HG03280 (cell line): ENCODE results near the gene PRMT7.

ENCODE experiments used
- ATAC-seq: cut with Tn5 transposase; IDR thresholded peaks from one replicate; pipeline ENCODE4 v1.9.1; 2021; ENCODE audit warnings: mild to moderate bottlenecking, moderate library complexity; ENCODE audit not compliant: unreplicated experiment

The PRMT7 gene

GRCh38 chr16:68388124-68388523, 77.3 kb downstream of the PRMT7 start:
- ATAC-seq = no peak

- no peak for ATAC-seq
These were observed 78.2 kb downstream of the PRMT7 start for GRCh38 chr16:68389006-68389405.

- ATAC-seq = no peak
These were observed 79.0 kb downstream of the PRMT7 start for GRCh38 chr16:68389750-68390371.

- no peak for ATAC-seq
These were observed 82.5 kb downstream of the PRMT7 start for GRCh38 chr16:68393333-68393732.

- ATAC-seq = no peak
These were observed 84.5 kb downstream of the PRMT7 start for GRCh38 chr16:68395167-68395786.

GRCh38 chr16:68395815-68396214, 85.0 kb downstream of the PRMT7 start:
- ATAC-seq = no peak

GRCh38 chr16:68396481-68396880, 85.7 kb downstream of the PRMT7 start:
- no peak for ATAC-seq

GRCh38 chr16:68397710-68398201, 86.9 kb downstream of the PRMT7 start:
- ATAC-seq = no peak

- no peak for ATAC-seq
These were observed 88.6 kb downstream of the PRMT7 start for GRCh38 chr16:68399456-68399855.

- no peak for ATAC-seq
These were observed 89.5 kb downstream of the PRMT7 start for GRCh38 chr16:68400083-68400923.

- ATAC-seq = no peak
These were observed 90.2 kb downstream of the PRMT7 start for GRCh38 chr16:68400924-68401460.

- no peak for ATAC-seq
These were observed 91.3 kb downstream of the PRMT7 start for GRCh38 chr16:68401871-68402747.

GRCh38 chr16:68402748-68403040, 91.9 kb downstream of the PRMT7 start:
- no peak for ATAC-seq

- no peak for ATAC-seq
These were observed 92.4 kb downstream of the PRMT7 start for GRCh38 chr16:68403177-68403576.

- no peak for ATAC-seq
These were observed 92.9 kb downstream of the PRMT7 start for GRCh38 chr16:68403704-68404103.

- no peak for ATAC-seq
These were observed 94.0 kb downstream of the PRMT7 start for GRCh38 chr16:68404736-68405345.

- ATAC-seq = no peak
These were observed 95.8 kb downstream of the PRMT7 start for GRCh38 chr16:68406458-68407152.
